HepG2 (cell line): ENCODE results near the gene C20orf141.

ENCODE experiments used
- FOXO4 ChIP-seq: sonication (generic); formaldehyde crosslinking; conservative IDR thresholded peaks from 2 replicates; pipeline ENCODE4 v1.8.1; 2023; ENCODE audit warnings: missing genetic modification reagents
- TFDP1 ChIP-seq: IDR thresholded peaks from 2 replicates; pipeline ENCODE4 v1.6.1; 2016; ENCODE audit warnings: missing compliant biosample characterization, missing genetic modification reagents, borderline replicate concordance
- ZNF281 ChIP-seq: sonication (generic); formaldehyde crosslinking; IDR thresholded peaks from 2 replicates; pipeline ENCODE4 v1.4.0; 2020; ENCODE audit warnings: missing genetic modification reagents, borderline replicate concordance

- TF ChIP-seq TFDP1 (CRISPR knock-in tag) (no peak), ZNF281 (CRISPR knock-in tag) (no peak), FOXO4 (CRISPR knock-in tag) (no peak)
Observed at GRCh38 chr20:2846698-2847097, 31.9 kb downstream of the C20orf141 start.
